HL-60 (cell line): ENCODE data around the gene SARS2.

ENCODE experiments used
- DNase-seq, 2 experiments: peaks; one replicate each; pipeline ENCODE4 v3.0.0-alpha.2; 2010 to 2020; ENCODE audit warnings: low read depth in 1 of 2, low spot score in 1 of 2
- H3K27ac ChIP-seq: fragments of 250-450 bp; sonication (Bioruptor Pico); replicated peaks from 2 replicates; pipeline ENCODE4 v1.5.1; 2020; ENCODE audit warnings: mild to moderate bottlenecking, moderate library complexity
- H3K27me3 ChIP-seq: fragments of 250-450 bp; sonication (Bioruptor Pico); 2 replicates; pipeline ENCODE4 v1.5.1; 2021; ENCODE audit warnings: mild to moderate bottlenecking, moderate library complexity; ENCODE audit not compliant: insufficient read depth, poor library complexity, severe bottlenecking
- H3K4me3 ChIP-seq: replicated peaks from 2 replicates; pipeline ENCODE4 v1.5.1; 2011; ENCODE audit warnings: mild to moderate bottlenecking, control low read depth, low read length; ENCODE audit not compliant: insufficient read depth
- CTCF ChIP-seq: IDR thresholded peaks from one replicate; pipeline ENCODE4 v1.5.1; 2011; ENCODE audit warnings: low read length, control low read depth, inconsistent platforms; ENCODE audit not compliant: insufficient read depth
- GABPA ChIP-seq: IDR thresholded peaks from 2 replicates; pipeline ENCODE4 v1.6.1; 2012; ENCODE audit warnings: low read depth
- POLR2AphosphoS5 ChIP-seq: IDR thresholded peaks from 2 replicates; pipeline ENCODE4 v1.6.1; 2012; ENCODE audit warnings: low read depth
- REST ChIP-seq: IDR thresholded peaks from 2 replicates; pipeline ENCODE4 v1.6.1; 2012; ENCODE audit warnings: low read depth; ENCODE audit not compliant: insufficient replicate concordance
- SPI1 ChIP-seq: IDR thresholded peaks from 2 replicates; pipeline ENCODE4 v1.6.1; 2012; ENCODE audit warnings: low read depth, mild to moderate bottlenecking, borderline replicate concordance

The SARS2 gene

GRCh38 chr19:38977445-38978325 is 47.1 kb upstream of the SARS2 start:
- Histone ChIP-seq H3K4me3 (no peak overlapping the region), H3K27ac (no peak overlapping the region), H3K27me3 (peaks cover 11% of the 10 kb centered on the region)
- TF ChIP-seq POLR2AphosphoS5 = no peak
- no peak for TF ChIP-seq CTCF
- no peak for TF ChIP-seq SPI1
- TF ChIP-seq REST = no peak
- DNase-seq = no peak

- H3K27ac ChIP-seq = no peak overlapping the region
- TF ChIP-seq POLR2AphosphoS5 (no peak), SPI1 (no peak), GABPA (no peak), REST (no peak), CTCF (no peak)
- DNase-seq = no peak
- H3K4me3 ChIP-seq = no peak overlapping the region
- H3K27me3 ChIP-seq = peaks cover 11% of the 10 kb centered on the region
These were observed 45.3 kb upstream of the SARS2 start for GRCh38 chr19:38975861-38976271.

- TF ChIP-seq CTCF (no peak), POLR2AphosphoS5 (no peak), GABPA (no peak), SPI1 (no peak), REST (no peak)
- Histone ChIP-seq H3K27me3 (peaks cover 11% of the 10 kb centered on the region), H3K4me3 (no peak within 1 kb of the TSS), H3K27ac (no peak within 1 kb of the TSS)
- DNase-seq = no peak
These were observed 44.8 kb upstream of the SARS2 start, which contains the start of gene FBXO17 for GRCh38 chr19:38975214-38975860. TSS of gene FBXO17 (minus strand) at chr19:38975742. CDS start at chr19:38950319, 25,423 bp downstream.
